ENCODE measurements around the gene ZNF592. TPM values are rescaled to one million over a fixed set of nuclear protein-coding genes. Genes with fewer than 3 reads are reported as not detected.
A peak's percentile ranks its signal among the peaks of the same experiment; 100 is the strongest.

ZNF592 gene
- total RNA-seq, 1 donor from 2014 or later = 36.1 TPM

DNA sequence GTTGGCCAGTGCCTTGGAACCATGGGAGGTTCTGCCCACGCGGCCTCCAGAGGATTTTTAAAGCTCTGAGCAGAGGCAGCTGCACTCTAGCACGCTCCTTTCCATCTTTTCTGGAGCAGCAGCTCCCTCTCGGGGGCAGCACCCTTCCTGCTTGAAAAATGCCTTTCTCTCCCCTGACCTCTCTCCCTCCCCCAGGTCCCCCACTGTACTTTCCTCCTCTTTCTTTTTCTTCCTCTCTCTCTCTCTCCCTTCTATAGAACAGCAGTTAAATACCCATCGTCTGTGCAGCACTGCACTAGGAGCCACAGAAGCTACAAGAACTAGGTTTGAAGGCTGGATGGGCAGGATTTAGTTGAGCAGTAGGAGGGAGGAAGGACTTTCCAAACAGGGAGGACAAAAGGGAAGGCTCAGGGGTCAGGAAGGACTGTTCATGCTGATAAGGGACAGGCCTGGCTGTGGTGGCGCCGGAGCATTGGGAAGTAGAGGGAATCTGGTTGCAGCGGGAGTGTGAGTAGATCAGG, 73.2 kb downstream of the ZNF592 start:
- H3K4me1 ChIP-seq = peaks cover 10 to 56% of the 10 kb centered on the region in 2 donors

DNA sequence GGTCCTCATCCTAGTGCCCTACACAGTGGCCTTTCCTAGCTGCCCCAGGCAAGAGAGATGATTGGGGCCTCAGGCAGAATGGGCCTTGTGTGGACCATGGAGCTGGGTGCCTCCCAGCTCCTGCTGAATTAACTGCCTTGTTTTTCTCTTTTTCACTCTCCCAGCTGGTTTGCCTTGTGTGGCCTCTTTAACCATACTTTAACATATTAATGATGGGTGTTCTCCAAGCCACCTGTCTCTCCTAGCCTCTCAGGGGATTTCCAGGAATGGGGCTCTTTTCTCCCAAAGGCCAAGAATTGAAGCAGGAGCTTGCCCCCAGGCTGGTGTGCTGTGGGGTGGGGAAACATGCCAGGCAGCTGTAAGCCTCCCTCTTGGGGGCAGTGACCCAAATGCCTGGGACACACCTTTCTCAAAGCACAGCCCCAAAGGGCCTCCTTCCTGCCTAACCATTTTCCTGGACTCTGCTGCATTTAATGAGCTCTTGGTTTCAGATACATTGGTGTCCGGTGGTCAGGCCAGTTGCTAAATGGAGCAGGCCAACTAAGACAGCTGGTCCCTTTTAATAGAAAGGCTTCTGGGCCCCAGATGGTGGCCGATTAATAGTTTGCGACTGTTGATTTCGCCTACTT, 74.4 kb downstream of the ZNF592 start:
- peaks cover 0 to 6% of the 10 kb centered on the region in 2 donors for H3K36me3 ChIP-seq
- H3K4me3 ChIP-seq = no peak overlapping the region
- H3K4me1 ChIP-seq = peaks cover 8 to 62% of the 10 kb centered on the region in 2 donors
- no peaks in the 10 kb centered on the region for H3K27me3 ChIP-seq
- DNase-seq (ENCODE audit: low spot score in 2 of 2) = no peak
- intact Hi-C loops (cut with DNase I) = no loop called here
- peak overlapping the region; percentile 22 to 99 for H3K27ac ChIP-seq
- H3K9me3 ChIP-seq = no peaks in the 10 kb centered on the region
- TF ChIP-seq, protein P1, sequence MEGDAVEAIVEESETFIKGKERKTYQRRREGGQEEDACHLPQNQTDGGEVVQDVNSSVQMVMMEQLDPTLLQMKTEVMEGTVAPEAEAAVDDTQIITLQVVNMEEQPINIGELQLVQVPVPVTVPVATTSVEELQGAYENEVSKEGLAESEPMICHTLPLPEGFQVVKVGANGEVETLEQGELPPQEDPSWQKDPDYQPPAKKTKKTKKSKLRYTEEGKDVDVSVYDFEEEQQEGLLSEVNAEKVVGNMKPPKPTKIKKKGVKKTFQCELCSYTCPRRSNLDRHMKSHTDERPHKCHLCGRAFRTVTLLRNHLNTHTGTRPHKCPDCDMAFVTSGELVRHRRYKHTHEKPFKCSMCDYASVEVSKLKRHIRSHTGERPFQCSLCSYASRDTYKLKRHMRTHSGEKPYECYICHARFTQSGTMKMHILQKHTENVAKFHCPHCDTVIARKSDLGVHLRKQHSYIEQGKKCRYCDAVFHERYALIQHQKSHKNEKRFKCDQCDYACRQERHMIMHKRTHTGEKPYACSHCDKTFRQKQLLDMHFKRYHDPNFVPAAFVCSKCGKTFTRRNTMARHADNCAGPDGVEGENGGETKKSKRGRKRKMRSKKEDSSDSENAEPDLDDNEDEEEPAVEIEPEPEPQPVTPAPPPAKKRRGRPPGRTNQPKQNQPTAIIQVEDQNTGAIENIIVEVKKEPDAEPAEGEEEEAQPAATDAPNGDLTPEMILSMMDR (IDR thresholded peaks at IDR 0.05) = no peak

More for the DNA sequence above, 73.2 kb downstream of the ZNF592 start:
- peak overlapping the region in 1 of 2 donors; percentile 99 for H3K27ac ChIP-seq
- DNase-seq (ENCODE audit: low spot score in 2 of 2) = no peak
- TF ChIP-seq, protein P1 (IDR thresholded peaks at IDR 0.05) = no peak
- H3K4me3 ChIP-seq = peak overlapping the region in 1 of 2 donors; percentile 12
- H3K9me3 ChIP-seq = no peaks in the 10 kb centered on the region
- H3K36me3 ChIP-seq = no peaks in the 10 kb centered on the region
- no peaks in the 10 kb centered on the region for H3K27me3 ChIP-seq
- intact Hi-C loops (cut with DNase I) = no loop called here

DNA sequence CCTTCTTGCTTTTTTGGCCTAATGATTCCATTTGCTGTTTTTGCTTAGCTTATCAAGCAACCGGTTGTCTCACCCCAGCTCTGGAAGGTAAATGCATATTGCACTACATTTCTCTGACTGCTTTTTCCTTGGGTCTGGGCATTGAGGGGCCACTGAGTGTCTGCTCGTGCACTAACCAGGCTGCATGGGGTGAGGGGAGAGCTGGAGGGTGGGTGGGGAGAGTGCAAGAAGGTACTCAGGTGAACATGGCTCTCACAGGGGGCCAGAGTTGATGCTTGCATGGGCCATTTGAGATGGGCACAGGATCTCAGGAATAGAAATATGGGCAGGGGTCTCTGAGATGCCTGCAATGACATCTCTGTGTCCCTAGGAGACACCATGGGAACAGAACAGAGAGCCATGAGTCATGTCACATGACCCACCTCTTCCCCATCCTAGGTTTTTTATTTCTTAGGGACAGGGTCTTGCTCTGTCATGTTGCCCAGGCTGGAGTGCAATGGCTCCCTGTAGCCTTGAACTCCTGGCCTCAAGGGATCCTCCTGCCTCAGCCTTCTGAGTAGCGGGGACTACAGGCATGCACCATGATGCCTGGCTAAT, 75.0 kb downstream of the ZNF592 start:
- intact Hi-C loops (cut with DNase I) = no loop called here

DNA sequence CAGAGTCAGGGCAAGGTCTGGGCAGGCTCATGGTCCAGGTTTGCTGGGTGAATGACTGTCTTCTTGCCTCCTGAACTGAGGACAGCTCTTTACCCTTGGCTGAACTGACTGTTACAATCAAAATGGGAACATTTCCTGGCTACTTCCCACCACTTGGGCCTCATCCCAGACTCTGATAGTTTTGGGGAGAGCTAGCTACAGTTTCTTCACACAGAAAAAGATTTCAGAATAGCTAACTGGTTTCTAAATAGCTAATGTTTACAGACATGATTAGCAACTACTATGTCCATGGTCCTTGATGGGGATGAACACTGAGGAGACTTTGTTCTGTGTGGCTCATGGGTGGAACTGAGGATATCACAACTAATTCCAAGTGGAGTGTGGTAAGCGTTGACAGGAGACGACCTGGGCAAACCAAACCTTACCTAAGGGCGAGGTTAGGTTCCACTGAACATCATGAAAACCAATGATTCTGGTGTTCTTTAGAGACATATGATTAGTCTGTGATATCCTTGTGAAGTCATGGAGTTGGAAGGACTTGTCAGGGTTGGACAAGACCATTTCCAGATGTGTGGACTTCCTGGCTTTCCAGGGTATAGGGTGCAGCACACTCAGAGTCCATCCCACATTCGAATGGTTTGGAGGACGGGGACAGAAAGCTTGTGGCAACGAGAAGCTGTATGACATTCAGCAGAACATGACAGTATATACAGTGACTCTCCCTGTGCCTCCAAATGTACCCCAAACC, 76.0 kb downstream of the ZNF592 start:
- TF ChIP-seq, protein P1 (IDR thresholded peaks at IDR 0.05) = no peak
- peak in 1 of 2 donors; percentile 74 for DNase-seq (ENCODE audit: low spot score in 2 of 2)
- H3K4me3 ChIP-seq = no peak overlapping the region
- no peaks in the 10 kb centered on the region for H3K9me3 ChIP-seq
- H3K36me3 ChIP-seq = peaks cover 0 to 7% of the 10 kb centered on the region in 2 donors
- H3K27me3 ChIP-seq = no peaks in the 10 kb centered on the region
- H3K27ac ChIP-seq = peak overlapping the region; percentile 35 to 99
- peaks cover 12 to 61% of the 10 kb centered on the region in 2 donors for H3K4me1 ChIP-seq
- intact Hi-C loops (cut with DNase I) = no loop called here

More for the DNA sequence above, 75.0 kb downstream of the ZNF592 start:
- Histone ChIP-seq H3K4me3 (no peak overlapping the region), H3K27me3 (no peaks in the 10 kb centered on the region), H3K4me1 (peaks cover 11 to 65% of the 10 kb centered on the region in 2 donors), H3K36me3 (peaks cover 0 to 7% of the 10 kb centered on the region in 2 donors), H3K27ac (peak overlapping the region; percentile 35 to 99), H3K9me3 (no peaks in the 10 kb centered on the region)
- TF ChIP-seq, protein P1 (IDR thresholded peaks at IDR 0.05) = no peak
- no peak for DNase-seq (ENCODE audit: low spot score in 2 of 2)

DNA sequence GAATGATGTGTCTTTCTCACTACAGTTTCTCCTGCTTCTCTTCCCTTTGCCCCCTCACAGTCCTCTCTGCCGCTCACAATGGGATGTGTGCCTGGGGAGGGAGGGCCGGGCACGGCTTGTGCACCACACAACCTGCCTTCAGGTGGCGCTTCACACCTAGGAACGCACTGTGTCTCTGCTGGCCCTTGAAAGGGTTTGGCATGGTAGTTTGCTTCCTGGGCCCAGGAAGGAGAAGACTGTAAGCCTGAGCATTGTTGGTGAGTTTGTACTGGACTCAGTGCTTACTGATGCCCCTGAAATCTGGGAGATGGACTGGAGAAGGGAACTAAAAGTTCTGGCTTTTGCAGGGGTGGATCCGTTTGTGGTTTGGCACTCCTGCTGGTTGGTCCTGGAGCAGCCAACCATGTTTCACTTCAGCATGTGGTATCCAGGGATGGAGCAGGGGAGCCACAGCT, 78.0 kb downstream of the ZNF592 start:
- no peaks in the 10 kb centered on the region for H3K9me3 ChIP-seq
- peaks cover 5 to 44% of the 10 kb centered on the region in 2 donors for H3K4me1 ChIP-seq
- intact Hi-C loops (cut with DNase I) = no loop called here
- no peaks in the 10 kb centered on the region for H3K27me3 ChIP-seq
- TF ChIP-seq, protein P1 (IDR thresholded peaks at IDR 0.05) = no peak
- H3K4me3 ChIP-seq = no peak overlapping the region
- peak overlapping the region in 1 of 2 donors; percentile 57 for H3K27ac ChIP-seq
- H3K36me3 ChIP-seq = peaks cover 0 to 7% of the 10 kb centered on the region in 2 donors
- peak in 1 of 2 donors; percentile 61 for DNase-seq (ENCODE audit: low spot score in 2 of 2)
